NCI-H2107 treated with DMSO at 0.1 percent for 48 hours (cell line): Measurements from ENCODE around the gene IGIP.
"Not testable (repeated sequence)": the region's sequence is repeated elsewhere in the genome, so short reads cannot be mapped to it uniquely, and the experiment has no call there.

Experiments used
- DNase-seq: peaks from one replicate; lab custom pipeline; 2025; ENCODE audit not compliant: unreplicated experiment; lab: John Stamatoyannopoulos, UW

IGIP gene

GRCh38 chr5:140140435-140140834 is 14.7 kb downstream of the IGIP start:
- DNase-seq = no peak

GRCh38 chr5:140141241-140141640 is 15.5 kb downstream of the IGIP start:
- no peak for DNase-seq

- DNase-seq = no peak
These were observed 16.5 kb downstream of the IGIP start for GRCh38 chr5:140142246-140142645.

- DNase-seq = no peak
These were observed 17.1 kb downstream of the IGIP start for GRCh38 chr5:140142856-140143255.

GRCh38 chr5:140143521-140144258 is 18.0 kb downstream of the IGIP start:
- no peak for DNase-seq

GRCh38 chr5:140145256-140145655 is 19.5 kb downstream of the IGIP start:
- no peak for DNase-seq

- DNase-seq = no peak
These were observed 20.2 kb downstream of the IGIP start for GRCh38 chr5:140145818-140146522.

- no peak for DNase-seq
These were observed 20.7 kb downstream of the IGIP start for GRCh38 chr5:140146523-140146842.

- no peak for DNase-seq
These were observed 21.7 kb downstream of the IGIP start for GRCh38 chr5:140147460-140147859.

GRCh38 chr5:140148508-140148907 is 22.8 kb downstream of the IGIP start:
- no peak for DNase-seq

- no peak for DNase-seq
These were observed 24.5 kb downstream of the IGIP start for GRCh38 chr5:140150201-140150600.

- DNase-seq = no peak
These were observed 25.6 kb downstream of the IGIP start for GRCh38 chr5:140151144-140152021.

- no peak for DNase-seq
These were observed 26.6 kb downstream of the IGIP start for GRCh38 chr5:140152022-140152999.

- DNase-seq = no peak
These were observed 27.5 kb downstream of the IGIP start for GRCh38 chr5:140153255-140153654.

- no peak for DNase-seq
These were observed 28.2 kb downstream of the IGIP start for GRCh38 chr5:140153905-140154304.

GRCh38 chr5:140154710-140155381 is 29.1 kb downstream of the IGIP start:
- not testable (repeated sequence) for DNase-seq

GRCh38 chr5:140157032-140157781 is 31.5 kb downstream of the IGIP start:
- DNase-seq = no peak

- DNase-seq = no peak
These were observed 33.5 kb downstream of the IGIP start for GRCh38 chr5:140159014-140159927.
